Ishikawa (cell line): Measurements from ENCODE around the gene NRXN3.

Source experiments
- CEBPB ChIP-seq: IDR thresholded peaks from 2 replicates; pipeline ENCODE4 v1.6.1; 2012
- CREB1 ChIP-seq: IDR thresholded peaks from 2 replicates; pipeline ENCODE4 v1.6.1; 2012; ENCODE audit warnings: low read depth
- EGR1 ChIP-seq: IDR thresholded peaks from 2 replicates; pipeline ENCODE4 v1.6.1; 2012
- EP300 ChIP-seq: IDR thresholded peaks from 2 replicates; pipeline ENCODE4 v1.6.1; 2012; ENCODE audit warnings: borderline replicate concordance
- FOXM1 ChIP-seq: IDR thresholded peaks from 2 replicates; pipeline ENCODE4 v1.6.1; 2012; ENCODE audit warnings: low read depth, borderline replicate concordance
- NFIC ChIP-seq: IDR thresholded peaks from 2 replicates; pipeline ENCODE4 v1.6.1; 2012
- RAD21 ChIP-seq: IDR thresholded peaks from 2 replicates; pipeline ENCODE4 v1.6.1; 2012; ENCODE audit warnings: low read depth
- TAF1 ChIP-seq: IDR thresholded peaks from 2 replicates; pipeline ENCODE4 v1.6.1; 2012; ENCODE audit warnings: low read depth, mild to moderate bottlenecking
- TCF12 ChIP-seq: IDR thresholded peaks from 2 replicates; pipeline ENCODE4 v1.6.1; 2012; ENCODE audit warnings: low read depth
- TEAD4 ChIP-seq: IDR thresholded peaks from 2 replicates; pipeline ENCODE4 v1.6.1; 2012
- YY1 ChIP-seq: IDR thresholded peaks from 2 replicates; pipeline ENCODE4 v1.6.1; 2012; ENCODE audit warnings: low read depth
- ZBTB7A ChIP-seq: IDR thresholded peaks from 2 replicates; pipeline ENCODE4 v1.6.1; 2012; ENCODE audit warnings: low read depth
- TF ChIP-seq, protein P1 (sequence below): IDR thresholded peaks from 2 replicates; pipeline ENCODE4 v1.6.1; 2012
- TF ChIP-seq, protein P2 (sequence below): IDR thresholded peaks from 2 replicates; pipeline ENCODE4 v1.6.1; 2012
- TF ChIP-seq, protein P3 (sequence below): IDR thresholded peaks from 2 replicates; pipeline ENCODE4 v1.6.1; 2012; ENCODE audit warnings: low read depth, mild to moderate bottlenecking

The NRXN3 gene

DNA sequence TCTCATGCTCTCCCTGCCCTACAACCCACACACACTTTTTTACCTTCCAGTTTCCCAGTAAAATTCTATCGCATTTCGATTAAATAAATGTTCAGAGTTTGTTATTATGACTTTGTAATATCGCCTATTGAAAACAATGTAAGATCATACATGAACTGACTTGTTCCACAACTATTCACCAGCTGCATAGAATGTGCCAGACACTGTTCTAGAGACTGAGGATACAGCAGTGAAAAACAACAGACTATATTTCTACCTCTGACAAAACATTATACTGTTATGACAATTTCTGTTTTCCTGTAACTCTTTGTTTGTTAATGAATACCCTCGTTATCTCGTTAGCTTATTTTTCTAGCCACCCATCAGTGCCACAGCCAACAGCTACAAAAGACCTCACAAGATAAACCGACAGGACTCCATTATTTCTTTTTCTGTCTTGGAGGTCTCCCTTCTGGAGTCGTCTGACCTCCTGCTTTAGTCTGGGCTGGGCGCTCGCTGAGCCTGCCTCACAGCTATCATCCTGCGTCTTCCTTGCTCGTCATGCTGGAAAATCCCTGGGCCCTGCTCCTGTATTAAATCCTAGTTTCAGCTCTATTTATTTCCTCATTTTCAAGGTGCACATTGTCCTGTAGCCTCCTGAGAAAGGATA, 1542.3 kb downstream of the NRXN3 start:
- no peak for TF ChIP-seq CEBPB
- no peak for TF ChIP-seq TEAD4
- no peak for TF ChIP-seq YY1
- no peak for TF ChIP-seq RAD21
- TF ChIP-seq, protein P1, sequence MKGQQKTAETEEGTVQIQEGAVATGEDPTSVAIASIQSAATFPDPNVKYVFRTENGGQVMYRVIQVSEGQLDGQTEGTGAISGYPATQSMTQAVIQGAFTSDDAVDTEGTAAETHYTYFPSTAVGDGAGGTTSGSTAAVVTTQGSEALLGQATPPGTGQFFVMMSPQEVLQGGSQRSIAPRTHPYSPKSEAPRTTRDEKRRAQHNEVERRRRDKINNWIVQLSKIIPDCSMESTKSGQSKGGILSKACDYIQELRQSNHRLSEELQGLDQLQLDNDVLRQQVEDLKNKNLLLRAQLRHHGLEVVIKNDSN, result no peak
- TF ChIP-seq EGR1, result no peak
- TF ChIP-seq ZBTB7A, result no peak

DNA sequence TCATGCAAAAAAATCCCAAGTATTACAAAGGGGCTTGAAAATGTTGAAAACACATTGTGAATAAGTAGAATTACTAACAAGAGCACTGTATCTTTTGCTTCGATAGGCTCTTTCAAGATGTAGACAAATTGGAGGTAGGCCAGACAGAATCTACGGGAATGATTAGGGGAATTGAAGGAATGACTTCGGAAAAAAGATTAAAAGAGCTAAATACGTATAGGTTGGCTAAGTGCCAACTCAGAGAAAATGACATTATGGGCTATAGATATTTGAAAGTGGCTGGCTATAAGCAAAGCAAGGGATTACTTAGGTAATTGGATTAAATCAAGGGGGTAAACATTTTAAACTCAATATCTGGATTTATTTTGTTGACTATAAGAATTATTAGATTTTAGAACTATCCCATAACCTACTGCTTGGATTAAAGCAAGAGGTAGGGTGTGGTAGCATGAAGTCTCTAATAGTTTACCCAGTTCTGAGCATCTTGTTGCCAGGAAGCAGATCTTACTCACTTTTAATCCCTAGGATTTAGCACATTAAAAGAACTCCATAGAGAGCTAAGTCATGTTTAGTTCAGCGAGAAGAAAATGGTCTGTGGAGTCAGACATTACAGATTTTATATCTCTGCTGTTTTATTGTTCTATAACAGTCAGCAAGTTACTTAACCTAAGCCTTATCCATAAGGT, 1551.4 kb downstream of the NRXN3 start:
- no peak for TF ChIP-seq CEBPB
- TF ChIP-seq, protein P2, sequence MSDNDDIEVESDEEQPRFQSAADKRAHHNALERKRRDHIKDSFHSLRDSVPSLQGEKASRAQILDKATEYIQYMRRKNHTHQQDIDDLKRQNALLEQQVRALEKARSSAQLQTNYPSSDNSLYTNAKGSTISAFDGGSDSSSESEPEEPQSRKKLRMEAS, result no peak
- no peak for TF ChIP-seq TEAD4
- TF ChIP-seq NFIC, result no peak
- TF ChIP-seq EGR1, result no peak
- no peak for TF ChIP-seq ZBTB7A
- TF ChIP-seq CREB1, result no peak
- no peak for TF ChIP-seq EP300

DNA sequence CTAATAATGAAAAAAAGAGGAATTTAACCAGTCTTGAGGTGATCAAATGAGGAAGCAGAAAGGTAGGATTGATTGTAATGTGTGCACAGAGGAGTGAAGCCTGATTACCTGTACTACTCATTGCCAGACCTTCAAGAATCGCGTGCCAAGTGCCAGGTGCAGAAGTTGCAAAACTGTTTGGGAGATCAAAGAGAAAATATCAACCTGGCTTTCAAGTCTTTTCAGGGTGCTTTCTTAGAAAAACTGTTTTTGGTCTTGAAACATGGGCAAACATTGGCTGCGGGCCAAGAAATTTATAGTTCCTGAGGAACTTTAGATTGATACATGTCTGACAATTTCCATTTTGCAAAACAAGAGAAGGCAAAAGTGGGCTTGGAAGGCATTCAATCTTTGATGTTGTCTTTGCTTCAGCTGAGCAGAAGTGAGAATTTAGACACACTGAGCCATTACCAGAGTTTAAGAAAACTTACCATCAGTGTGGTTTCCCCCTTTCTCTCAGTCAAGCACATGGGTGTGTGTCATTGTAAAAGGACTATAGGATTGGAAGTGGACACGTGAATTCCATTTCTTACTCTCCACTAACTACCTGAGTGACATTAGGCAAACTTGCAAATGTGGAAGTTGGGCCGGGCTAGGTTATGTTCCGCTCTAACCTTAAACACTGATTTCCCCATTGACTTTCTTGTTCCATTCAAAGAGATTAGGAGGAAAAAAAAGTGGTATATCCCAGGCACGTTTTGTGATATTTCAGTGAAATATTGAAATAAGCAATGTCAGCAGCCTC, 1555.0 kb downstream of the NRXN3 start:
- TF ChIP-seq NFIC, result no peak
- no peak for TF ChIP-seq FOXM1
- no peak for TF ChIP-seq RAD21
- TF ChIP-seq, protein P1, result no peak
- no peak for TF ChIP-seq ZBTB7A
- no peak for TF ChIP-seq YY1
- no peak for TF ChIP-seq TEAD4
- TF ChIP-seq TCF12, result no peak
- TF ChIP-seq, protein P2, result no peak
- TF ChIP-seq EGR1, result no peak
- no peak for TF ChIP-seq CEBPB
- TF ChIP-seq TAF1, result no peak
- no peak for TF ChIP-seq CREB1
- no peak for TF ChIP-seq EP300
- TF ChIP-seq, protein P3, sequence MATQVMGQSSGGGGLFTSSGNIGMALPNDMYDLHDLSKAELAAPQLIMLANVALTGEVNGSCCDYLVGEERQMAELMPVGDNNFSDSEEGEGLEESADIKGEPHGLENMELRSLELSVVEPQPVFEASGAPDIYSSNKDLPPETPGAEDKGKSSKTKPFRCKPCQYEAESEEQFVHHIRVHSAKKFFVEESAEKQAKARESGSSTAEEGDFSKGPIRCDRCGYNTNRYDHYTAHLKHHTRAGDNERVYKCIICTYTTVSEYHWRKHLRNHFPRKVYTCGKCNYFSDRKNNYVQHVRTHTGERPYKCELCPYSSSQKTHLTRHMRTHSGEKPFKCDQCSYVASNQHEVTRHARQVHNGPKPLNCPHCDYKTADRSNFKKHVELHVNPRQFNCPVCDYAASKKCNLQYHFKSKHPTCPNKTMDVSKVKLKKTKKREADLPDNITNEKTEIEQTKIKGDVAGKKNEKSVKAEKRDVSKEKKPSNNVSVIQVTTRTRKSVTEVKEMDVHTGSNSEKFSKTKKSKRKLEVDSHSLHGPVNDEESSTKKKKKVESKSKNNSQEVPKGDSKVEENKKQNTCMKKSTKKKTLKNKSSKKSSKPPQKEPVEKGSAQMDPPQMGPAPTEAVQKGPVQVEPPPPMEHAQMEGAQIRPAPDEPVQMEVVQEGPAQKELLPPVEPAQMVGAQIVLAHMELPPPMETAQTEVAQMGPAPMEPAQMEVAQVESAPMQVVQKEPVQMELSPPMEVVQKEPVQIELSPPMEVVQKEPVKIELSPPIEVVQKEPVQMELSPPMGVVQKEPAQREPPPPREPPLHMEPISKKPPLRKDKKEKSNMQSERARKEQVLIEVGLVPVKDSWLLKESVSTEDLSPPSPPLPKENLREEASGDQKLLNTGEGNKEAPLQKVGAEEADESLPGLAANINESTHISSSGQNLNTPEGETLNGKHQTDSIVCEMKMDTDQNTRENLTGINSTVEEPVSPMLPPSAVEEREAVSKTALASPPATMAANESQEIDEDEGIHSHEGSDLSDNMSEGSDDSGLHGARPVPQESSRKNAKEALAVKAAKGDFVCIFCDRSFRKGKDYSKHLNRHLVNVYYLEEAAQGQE, result no peak

DNA sequence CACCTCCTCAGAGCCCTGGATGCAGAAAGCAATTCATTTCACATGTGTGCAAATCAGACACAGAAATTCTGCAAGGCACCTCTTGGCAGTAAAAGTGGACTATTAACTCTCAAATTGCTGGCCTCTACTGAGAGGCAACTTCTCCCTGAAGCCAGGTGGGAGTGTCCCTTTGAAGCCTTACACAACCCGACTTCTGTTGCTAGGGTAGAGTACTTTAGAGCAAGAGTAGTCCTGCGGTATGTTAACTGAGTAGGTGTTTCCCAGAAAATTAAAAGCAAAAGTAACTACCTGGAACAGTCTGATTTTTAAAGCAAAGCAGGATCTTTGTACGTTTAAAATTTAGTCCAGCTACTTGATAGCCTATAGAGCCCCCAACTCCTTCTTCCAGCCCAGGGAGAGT, 1557.7 kb downstream of the NRXN3 start:
- TF ChIP-seq, protein P1, result no peak
- TF ChIP-seq, protein P2, result no peak
- TF ChIP-seq TAF1, result no peak
- TF ChIP-seq CEBPB, result no peak
- no peak for TF ChIP-seq TCF12
- no peak for TF ChIP-seq EP300
- no peak for TF ChIP-seq EGR1
- TF ChIP-seq RAD21, result no peak
- TF ChIP-seq, protein P3, result no peak
- no peak for TF ChIP-seq NFIC
- no peak for TF ChIP-seq ZBTB7A

DNA sequence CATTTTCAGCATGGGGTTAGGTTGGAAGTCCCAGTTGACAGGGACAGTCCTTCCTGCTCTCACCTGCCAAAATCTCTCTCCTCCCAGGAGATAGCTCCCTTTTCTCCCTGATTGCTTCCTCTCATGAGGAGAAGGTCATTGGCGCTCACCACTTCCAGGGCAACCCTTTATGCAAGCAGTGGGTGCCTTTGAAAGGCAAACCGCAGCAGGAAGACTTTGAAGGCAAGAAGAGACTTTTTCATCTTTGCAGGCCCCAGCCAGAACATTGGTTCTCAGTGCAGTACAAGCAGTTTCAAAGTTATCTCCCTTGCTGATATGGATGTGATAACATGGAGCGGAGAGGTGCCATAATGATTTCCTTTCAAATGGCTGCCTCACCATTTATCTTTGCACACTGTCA, 1558.2 kb downstream of the NRXN3 start:
- TF ChIP-seq CREB1 (no peak), TAF1 (no peak), TCF12 (no peak), RAD21 (no peak), EP300 (no peak), CEBPB (no peak)
- TF ChIP-seq, protein P1, result no peak
- TF ChIP-seq, protein P3, result no peak
- TF ChIP-seq, protein P2, result no peak
